HL-60 (cell line): ENCODE data around the gene NUDT2.
"Not testable (repeated sequence)": the region's sequence is repeated elsewhere in the genome, so short reads cannot be mapped to it uniquely, and the experiment has no call there.

Experiments
- DNase-seq, 2 experiments: peaks; one replicate each; pipeline ENCODE4 v3.0.0-alpha.2; 2010 to 2020; ENCODE audit warnings: low read depth in 1 of 2, low spot score in 1 of 2
- H3K27ac ChIP-seq: fragments of 250-450 bp; sonication (Bioruptor Pico); replicated peaks from 2 replicates; pipeline ENCODE4 v1.5.1; 2020; ENCODE audit warnings: mild to moderate bottlenecking, moderate library complexity
- H3K27me3 ChIP-seq: fragments of 250-450 bp; sonication (Bioruptor Pico); 2 replicates; pipeline ENCODE4 v1.5.1; 2021; ENCODE audit warnings: mild to moderate bottlenecking, moderate library complexity; ENCODE audit not compliant: insufficient read depth, poor library complexity, severe bottlenecking
- H3K4me3 ChIP-seq: replicated peaks from 2 replicates; pipeline ENCODE4 v1.5.1; 2011; ENCODE audit warnings: mild to moderate bottlenecking, control low read depth, low read length; ENCODE audit not compliant: insufficient read depth
- CTCF ChIP-seq: IDR thresholded peaks from one replicate; pipeline ENCODE4 v1.5.1; 2011; ENCODE audit warnings: low read length, control low read depth, inconsistent platforms; ENCODE audit not compliant: insufficient read depth
- GABPA ChIP-seq: IDR thresholded peaks from 2 replicates; pipeline ENCODE4 v1.6.1; 2012; ENCODE audit warnings: low read depth
- POLR2AphosphoS5 ChIP-seq: IDR thresholded peaks from 2 replicates; pipeline ENCODE4 v1.6.1; 2012; ENCODE audit warnings: low read depth
- REST ChIP-seq: IDR thresholded peaks from 2 replicates; pipeline ENCODE4 v1.6.1; 2012; ENCODE audit warnings: low read depth; ENCODE audit not compliant: insufficient replicate concordance
- SPI1 ChIP-seq: IDR thresholded peaks from 2 replicates; pipeline ENCODE4 v1.6.1; 2012; ENCODE audit warnings: low read depth, mild to moderate bottlenecking, borderline replicate concordance

NUDT2 gene

GRCh38 chr9:34368796-34369195 is 39.4 kb downstream of the NUDT2 start:
- not testable (repeated sequence) for DNase-seq, H3K27me3 ChIP-seq, H3K27ac ChIP-seq, H3K4me3 ChIP-seq

GRCh38 chr9:34369636-34370035 is 40.3 kb downstream of the NUDT2 start:
- no peak overlapping the region for H3K27ac ChIP-seq
- TF ChIP-seq GABPA (no peak), POLR2AphosphoS5 (no peak), CTCF (no peak)
- no peaks in the 10 kb centered on the region for H3K27me3 ChIP-seq
- no peak for DNase-seq
- H3K4me3 ChIP-seq: no peak overlapping the region

GRCh38 chr9:34370335-34370969 is 41.1 kb downstream of the NUDT2 start:
- no peak for TF ChIP-seq POLR2AphosphoS5
- TF ChIP-seq REST: no peak
- no peak for TF ChIP-seq CTCF
- no peak for TF ChIP-seq SPI1
- TF ChIP-seq GABPA: no peak
- Histone ChIP-seq H3K4me3 (no peak overlapping the region), H3K27ac (no peak overlapping the region), H3K27me3 (no peaks in the 10 kb centered on the region)
- no peak for DNase-seq

- TF ChIP-seq REST (no peak), GABPA (no peak), SPI1 (no peak), CTCF (no peak), POLR2AphosphoS5 (no peak)
- no peak for DNase-seq
- Histone ChIP-seq H3K27ac (no peak overlapping the region), H3K4me3 (no peak overlapping the region), H3K27me3 (no peaks in the 10 kb centered on the region)
These were observed 41.9 kb downstream of the NUDT2 start for GRCh38 chr9:34370970-34371880.
